DMS79 treated with DMSO at 0.1 percent for 48 hours (cell line): Measurements from ENCODE around the gene AP3S2.
"Not testable (repeated sequence)": the region's sequence is repeated elsewhere in the genome, so short reads cannot be mapped to it uniquely, and the experiment has no call there.

Experiments
- DNase-seq: peaks from one replicate; lab custom pipeline; 2025; lab: John Stamatoyannopoulos, UW

Gene AP3S2

GRCh38 chr15:89864958-89865739 is 28.6 kb downstream of the AP3S2 start:
- no peak for DNase-seq

GRCh38 chr15:89863918-89864317 is 29.9 kb downstream of the AP3S2 start:
- DNase-seq = no peak

- DNase-seq = no peak
Measured at GRCh38 chr15:89860891-89861290, 32.9 kb downstream of the AP3S2 start.

- no peak for DNase-seq
Measured at GRCh38 chr15:89860431-89860830, 33.4 kb downstream of the AP3S2 start.

GRCh38 chr15:89858661-89859458 is 34.9 kb downstream of the AP3S2 start:
- no peak for DNase-seq

GRCh38 chr15:89857673-89858072 is 36.1 kb downstream of the AP3S2 start:
- no peak for DNase-seq

- DNase-seq = no peak
Measured at GRCh38 chr15:89855948-89856347, 37.8 kb downstream of the AP3S2 start.

GRCh38 chr15:89854863-89855262 is 38.9 kb downstream of the AP3S2 start:
- DNase-seq = not testable (repeated sequence)

- DNase-seq = no peak
Measured at GRCh38 chr15:89852342-89852995, 41.3 kb downstream of the AP3S2 start.

GRCh38 chr15:89851673-89852341 is 42.0 kb downstream of the AP3S2 start:
- DNase-seq = no peak

- DNase-seq = no peak
Measured at GRCh38 chr15:89848970-89849292, 44.9 kb downstream of the AP3S2 start.

GRCh38 chr15:89847101-89847500 is 46.7 kb downstream of the AP3S2 start:
- no peak for DNase-seq

GRCh38 chr15:89845305-89845893 is 48.4 kb downstream of the AP3S2 start:
- no peak for DNase-seq

GRCh38 chr15:89841962-89842361 is 51.8 kb downstream of the AP3S2 start:
- DNase-seq = no peak

- DNase-seq = no peak
Measured at GRCh38 chr15:89841306-89841705, 52.5 kb downstream of the AP3S2 start.

GRCh38 chr15:89839167-89839810 is 54.5 kb downstream of the AP3S2 start:
- no peak for DNase-seq

- no peak for DNase-seq
Measured at GRCh38 chr15:89837830-89838178, 56.0 kb downstream of the AP3S2 start.

- no peak for DNase-seq
Measured at GRCh38 chr15:89837134-89837829, 56.5 kb downstream of the AP3S2 start.

- no peak for DNase-seq
Measured at GRCh38 chr15:89836267-89837133, 57.3 kb downstream of the AP3S2 start.

- no peak for DNase-seq
Measured at GRCh38 chr15:89835176-89835564, 58.6 kb downstream of the AP3S2 start.
